A673 (cell line): Measurements from ENCODE around the gene PHACTR3.

Experiments used
- EZH2 ChIP-seq: fragments of 200-600 bp; sonication (generic); IDR thresholded peaks from 2 replicates; pipeline ENCODE4 v1.6.1; 2017; ENCODE audit warnings: borderline replicate concordance, low read depth, mild to moderate bottlenecking, mixed read lengths, antibody characterized with exemption, low read length; ENCODE audit not compliant: poor library complexity, severe bottlenecking
- TF ChIP-seq, protein P1 (sequence below): fragments of 300-800, 200-600 bp; sonication (generic); conservative IDR thresholded peaks from 2 replicates; pipeline ENCODE4 v1.5.1; 2017; ENCODE audit warnings: low read depth, mild to moderate bottlenecking, antibody characterized with exemption, low read length, moderate library complexity, mixed read lengths

DNA sequence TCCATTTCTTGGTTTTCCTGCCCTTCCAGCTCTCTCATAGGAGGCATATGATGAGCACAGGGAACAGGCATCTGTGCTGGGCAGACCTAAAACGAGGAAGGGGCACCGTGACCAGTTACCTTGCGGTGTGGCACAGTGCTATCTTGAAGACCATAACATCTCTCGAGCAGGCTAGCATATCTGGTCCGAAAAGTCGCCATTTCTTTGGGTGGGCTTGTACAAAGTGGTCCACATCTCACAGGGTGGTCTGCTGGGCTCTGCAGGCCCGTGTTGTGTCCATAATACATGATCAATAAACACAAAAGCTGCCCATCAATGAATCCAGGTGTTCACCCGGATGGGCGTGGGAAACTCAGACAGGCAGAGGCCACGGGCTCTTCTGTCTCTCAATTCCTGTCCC lies 115.7 kb downstream of the PHACTR3 start:
- TF ChIP-seq, protein P1, sequence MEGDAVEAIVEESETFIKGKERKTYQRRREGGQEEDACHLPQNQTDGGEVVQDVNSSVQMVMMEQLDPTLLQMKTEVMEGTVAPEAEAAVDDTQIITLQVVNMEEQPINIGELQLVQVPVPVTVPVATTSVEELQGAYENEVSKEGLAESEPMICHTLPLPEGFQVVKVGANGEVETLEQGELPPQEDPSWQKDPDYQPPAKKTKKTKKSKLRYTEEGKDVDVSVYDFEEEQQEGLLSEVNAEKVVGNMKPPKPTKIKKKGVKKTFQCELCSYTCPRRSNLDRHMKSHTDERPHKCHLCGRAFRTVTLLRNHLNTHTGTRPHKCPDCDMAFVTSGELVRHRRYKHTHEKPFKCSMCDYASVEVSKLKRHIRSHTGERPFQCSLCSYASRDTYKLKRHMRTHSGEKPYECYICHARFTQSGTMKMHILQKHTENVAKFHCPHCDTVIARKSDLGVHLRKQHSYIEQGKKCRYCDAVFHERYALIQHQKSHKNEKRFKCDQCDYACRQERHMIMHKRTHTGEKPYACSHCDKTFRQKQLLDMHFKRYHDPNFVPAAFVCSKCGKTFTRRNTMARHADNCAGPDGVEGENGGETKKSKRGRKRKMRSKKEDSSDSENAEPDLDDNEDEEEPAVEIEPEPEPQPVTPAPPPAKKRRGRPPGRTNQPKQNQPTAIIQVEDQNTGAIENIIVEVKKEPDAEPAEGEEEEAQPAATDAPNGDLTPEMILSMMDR, result no peak
- no peak for TF ChIP-seq EZH2
